SK-N-DZ (cell line): Measurements from ENCODE around the gene DNMT1.
"Not testable (repeated sequence)": the region's sequence is repeated elsewhere in the genome, so short reads cannot be mapped to it uniquely, and the experiment has no call there.

Experiments used
- DNase-seq: peaks from one replicate; pipeline ENCODE4 v3.0.0-alpha.2; 2015; ENCODE audit warnings: low spot score

The DNMT1 gene

GRCh38 chr19:10222201-10222890 lies 27.6 kb upstream of the DNMT1 start:
- DNase-seq: no peak

GRCh38 chr19:10220695-10221094 lies 25.9 kb upstream of the DNMT1 start:
- DNase-seq: no peak

GRCh38 chr19:10219678-10220077 lies 24.9 kb upstream of the DNMT1 start:
- DNase-seq: no peak

GRCh38 chr19:10217085-10217484 lies 22.3 kb upstream of the DNMT1 start:
- DNase-seq: no peak

GRCh38 chr19:10214784-10215183 lies 20.0 kb upstream of the DNMT1 start:
- DNase-seq: no peak

GRCh38 chr19:10211691-10212090 lies 16.9 kb upstream of the DNMT1 start:
- DNase-seq: no peak

GRCh38 chr19:10211061-10211460 lies 16.3 kb upstream of the DNMT1 start:
- no peak for DNase-seq

GRCh38 chr19:10209315-10209714 lies 14.6 kb upstream of the DNMT1 start:
- no peak for DNase-seq

GRCh38 chr19:10207026-10207425 lies 12.3 kb upstream of the DNMT1 start:
- no peak for DNase-seq

GRCh38 chr19:10206226-10206885 lies 11.6 kb upstream of the DNMT1 start:
- no peak for DNase-seq

GRCh38 chr19:10205636-10206035 lies 10.9 kb upstream of the DNMT1 start:
- DNase-seq: no peak

- DNase-seq: no peak
Measured at GRCh38 chr19:10203686-10204085, 8.9 kb upstream of the DNMT1 start.

- DNase-seq: no peak
Measured at GRCh38 chr19:10201176-10201575, 6.4 kb upstream of the DNMT1 start.

- not testable (repeated sequence) for DNase-seq
Measured at GRCh38 chr19:10200101-10200500, 5.3 kb upstream of the DNMT1 start.

- not testable (repeated sequence) for DNase-seq
Measured at GRCh38 chr19:10198889-10199644, 4.3 kb upstream of the DNMT1 start.

GRCh38 chr19:10195199-10195519 lies 406 bp upstream of the DNMT1 start:
- no peak for DNase-seq

GRCh38 chr19:10193790-10194499 lies 808 bp downstream of the DNMT1 start:
- DNase-seq: peak; percentile 7

- no peak for DNase-seq
Measured at GRCh38 chr19:10192922-10193321, 1.8 kb downstream of the DNMT1 start.

GRCh38 chr19:10191347-10191746 lies 3.4 kb downstream of the DNMT1 start:
- DNase-seq: no peak

GRCh38 chr19:10190026-10190425 lies 4.7 kb downstream of the DNMT1 start:
- no peak for DNase-seq

- no peak for DNase-seq
Measured at GRCh38 chr19:10189616-10190015, 5.1 kb downstream of the DNMT1 start.

- DNase-seq: no peak
Measured at GRCh38 chr19:10187315-10187714, 7.4 kb downstream of the DNMT1 start.
